Hematopoietic multipotent progenitor cell (in vitro differentiated cells): Measurements from ENCODE around the gene TARP.
"Not testable (repeated sequence)": the region's sequence is repeated elsewhere in the genome, so short reads cannot be mapped to it uniquely, and the experiment has no call there.

Experiments
- DNase-seq, 3 donors: peaks; one replicate each; pipeline ENCODE4 v3.0.0-alpha.2; 2011 to 2015; ENCODE audit warnings: low read depth in 2 of 3, low spot score in 2 of 3

The TARP gene

DNA sequence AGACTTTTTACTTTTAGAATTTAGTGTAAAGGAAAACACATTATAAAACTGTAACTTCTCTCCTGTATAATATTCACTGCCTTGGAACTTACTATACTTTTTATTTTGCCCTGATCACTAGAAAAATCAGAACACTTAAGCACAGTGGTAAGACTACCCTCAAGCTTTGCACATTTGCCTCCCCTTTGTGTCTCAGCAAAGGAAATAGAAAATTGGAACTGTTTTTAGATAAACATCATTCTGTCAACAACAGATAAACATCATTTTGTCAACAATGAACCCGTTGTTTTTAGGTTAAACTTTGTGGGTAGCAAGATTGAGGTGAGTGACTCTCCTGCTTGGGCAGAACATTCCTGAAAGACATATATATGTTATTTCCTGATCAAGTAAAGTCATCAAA, 8.8 kb downstream of the TARP start:
- DNase-seq, result not testable (repeated sequence)

DNA sequence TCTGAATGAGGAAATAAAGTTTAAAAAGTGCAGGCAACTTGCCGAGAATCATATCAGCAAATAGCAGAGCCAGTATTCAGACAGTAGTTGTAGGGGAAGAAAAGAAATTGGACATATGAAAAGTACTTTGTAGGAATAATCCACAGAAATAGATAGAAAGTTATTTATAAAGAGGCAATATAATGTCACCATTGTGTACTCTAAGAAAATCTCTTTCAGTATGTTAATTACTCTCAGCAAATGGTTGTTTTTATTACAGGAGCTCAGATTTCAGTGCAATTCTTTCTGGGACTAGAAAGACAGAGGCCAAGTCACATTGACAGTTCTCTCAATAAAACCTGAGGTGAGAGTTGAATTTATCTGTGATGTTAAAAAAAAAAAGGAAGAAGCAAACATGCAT, 10.2 kb downstream of the TARP start:
- DNase-seq, result not testable (repeated sequence)

DNA sequence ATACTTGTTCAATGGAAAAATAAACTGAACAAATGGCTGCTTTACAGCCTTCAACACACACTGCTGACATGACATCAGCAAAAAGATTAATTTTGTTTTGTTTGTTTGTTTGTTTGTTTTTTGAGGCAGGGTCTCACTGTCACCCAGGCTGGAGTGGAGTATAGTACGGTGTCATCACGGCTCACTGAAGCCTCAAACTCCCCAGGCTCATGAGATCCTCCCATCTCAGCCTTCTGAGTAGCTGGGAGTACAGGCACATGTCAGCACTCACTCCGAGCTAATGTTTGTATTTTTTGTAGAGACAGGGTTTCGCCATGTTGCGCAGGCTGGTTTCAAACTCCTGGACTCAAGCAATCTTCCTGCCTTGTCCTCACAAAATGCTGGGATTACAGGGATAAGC, 10.9 kb downstream of the TARP start:
- DNase-seq, result no peak

DNA sequence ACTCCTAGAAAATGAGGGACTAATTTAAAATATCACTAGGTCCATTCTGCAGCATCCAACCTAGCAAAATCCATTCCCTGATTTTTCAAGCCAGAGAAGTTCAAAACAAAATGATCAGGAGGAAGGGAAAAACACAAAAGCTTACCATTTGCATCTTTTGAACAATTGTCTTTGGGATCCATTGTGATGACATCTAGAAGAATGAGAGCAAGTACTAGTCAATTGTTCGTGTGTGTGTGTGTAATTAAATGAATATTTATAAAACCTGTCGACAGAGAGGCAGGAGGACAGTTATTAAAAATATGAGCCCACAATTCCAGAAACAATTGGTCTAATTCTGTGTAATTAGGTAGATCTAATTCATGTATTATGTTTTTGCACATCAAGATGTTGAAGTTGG, 11.4 kb downstream of the TARP start:
- DNase-seq, result not testable (repeated sequence)

GRCh38 chr7:38261601-38262000, 11.8 kb downstream of the TARP start:
- DNase-seq, result not testable (repeated sequence)

GRCh38 chr7:38259157-38259556, 14.3 kb downstream of the TARP start:
- DNase-seq, result not testable (repeated sequence)

- DNase-seq, result no peak
These were observed 16.1 kb downstream of the TARP start for GRCh38 chr7:38257350-38257677.

- DNase-seq, result not testable (repeated sequence)
These were observed 23.6 kb downstream of the TARP start for GRCh38 chr7:38249849-38250248.

DNA sequence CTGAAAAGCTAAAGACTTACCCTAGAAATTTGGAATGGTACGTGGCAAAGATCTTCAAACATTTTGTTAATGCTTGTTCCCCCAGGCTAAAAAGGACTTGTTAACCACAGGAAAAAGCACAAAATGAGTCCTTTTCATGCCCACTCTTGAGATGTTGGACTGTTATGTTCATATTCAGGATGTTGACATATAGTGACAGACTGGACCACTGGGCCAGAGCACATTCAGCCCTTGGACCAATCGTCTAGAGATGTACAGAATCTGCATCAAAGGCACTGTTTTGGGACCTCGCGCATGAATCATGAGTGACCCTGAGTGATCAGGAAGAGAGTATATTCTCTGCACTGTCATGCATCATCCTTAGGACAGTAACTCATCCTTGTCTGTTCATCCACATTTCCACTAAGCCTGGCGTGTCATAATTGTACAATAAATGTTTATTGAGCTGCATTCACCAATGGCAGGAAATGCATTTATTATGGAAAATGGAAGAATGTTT, 25.3 kb downstream of the TARP start:
- DNase-seq, result no peak

DNA sequence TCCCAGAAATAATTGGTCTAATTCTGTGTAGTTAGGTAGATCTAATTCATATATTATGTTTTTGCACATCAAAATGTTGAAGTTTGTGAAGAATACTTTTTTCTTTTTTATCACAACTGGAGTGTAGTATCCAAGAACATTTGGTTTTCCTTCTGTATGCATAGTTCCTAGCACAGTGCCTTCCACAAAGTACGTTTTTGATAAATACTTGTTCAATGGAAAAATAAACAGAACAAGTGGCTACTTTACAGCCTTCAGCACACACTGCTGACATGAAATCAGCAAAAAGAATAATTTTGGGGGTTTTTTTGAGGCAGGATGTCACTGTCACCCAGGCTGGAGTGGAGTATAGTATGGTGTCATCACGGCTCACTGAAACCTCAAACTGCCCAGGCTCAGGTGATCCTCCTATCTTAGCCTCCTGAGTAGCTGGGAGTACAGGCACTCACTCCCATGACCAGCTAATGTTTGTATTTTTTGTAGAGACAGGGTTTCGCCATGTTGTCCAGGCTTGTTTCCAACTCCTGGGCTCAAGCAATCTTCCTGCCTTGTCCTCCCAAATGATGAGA, 27.9 kb downstream of the TARP start:
- no peak for DNase-seq

DNA sequence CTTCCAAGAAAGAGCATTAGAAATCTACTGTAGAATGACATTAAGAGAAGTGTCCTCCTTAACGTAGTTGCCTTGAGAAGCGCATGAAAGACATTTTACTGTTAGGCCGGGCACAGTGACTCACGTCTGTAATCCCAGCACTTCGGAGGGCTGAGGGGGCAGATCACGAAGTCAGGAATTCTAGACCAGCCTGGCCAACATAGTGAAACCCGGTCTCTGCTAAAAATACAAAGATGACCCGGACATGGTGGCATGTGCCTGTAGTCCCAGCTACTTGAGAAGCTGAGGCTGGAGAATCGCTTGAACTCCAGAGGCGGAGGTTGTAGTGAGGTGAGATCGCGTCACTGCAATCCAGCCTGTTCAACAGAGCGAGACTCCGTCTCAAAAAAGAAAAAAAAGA, 28.9 kb downstream of the TARP start:
- DNase-seq, result no peak

- not testable (repeated sequence) for DNase-seq
These were observed 30.1 kb downstream of the TARP start for GRCh38 chr7:38243345-38243744.

GRCh38 chr7:38242814-38243213, 30.6 kb downstream of the TARP start:
- DNase-seq, result no peak

DNA sequence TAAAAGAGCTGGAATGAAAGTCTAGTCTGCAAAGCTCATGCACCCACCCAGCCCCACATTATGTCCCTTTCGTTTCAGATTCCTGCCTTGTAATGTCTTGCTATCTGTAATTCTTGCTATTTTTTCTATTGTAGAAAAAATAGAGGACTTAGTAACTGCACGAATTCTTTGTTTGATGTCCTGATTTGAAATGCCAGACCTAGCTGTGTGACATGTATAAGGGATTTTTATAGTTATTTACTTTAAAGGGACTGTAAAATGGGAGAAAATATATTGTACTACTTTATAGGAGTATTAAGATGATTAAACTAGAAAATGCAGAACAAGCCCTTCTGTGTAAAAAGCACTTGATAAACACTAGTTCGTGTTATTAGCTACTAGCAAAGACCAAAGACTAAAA, 32.4 kb downstream of the TARP start:
- no peak for DNase-seq

DNA sequence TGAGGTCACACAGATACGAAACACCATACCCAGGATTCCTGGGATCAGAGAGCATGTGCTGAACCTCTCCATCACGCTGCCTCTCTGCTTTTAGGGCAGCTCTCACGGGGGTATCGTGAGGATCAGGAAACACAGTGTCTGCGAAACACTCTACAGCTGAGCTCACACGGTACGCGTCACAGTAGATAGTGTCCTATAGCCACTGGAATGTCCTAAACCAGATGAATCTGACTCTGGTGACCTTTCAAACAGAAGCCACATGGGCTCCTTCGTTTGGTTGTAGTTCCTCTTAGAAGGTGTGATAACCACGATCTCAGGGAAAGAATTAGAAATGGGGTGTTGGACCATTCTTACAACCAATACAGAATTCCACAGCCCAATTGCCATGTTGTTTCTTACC, 34.3 kb downstream of the TARP start:
- not testable (repeated sequence) for DNase-seq

DNA sequence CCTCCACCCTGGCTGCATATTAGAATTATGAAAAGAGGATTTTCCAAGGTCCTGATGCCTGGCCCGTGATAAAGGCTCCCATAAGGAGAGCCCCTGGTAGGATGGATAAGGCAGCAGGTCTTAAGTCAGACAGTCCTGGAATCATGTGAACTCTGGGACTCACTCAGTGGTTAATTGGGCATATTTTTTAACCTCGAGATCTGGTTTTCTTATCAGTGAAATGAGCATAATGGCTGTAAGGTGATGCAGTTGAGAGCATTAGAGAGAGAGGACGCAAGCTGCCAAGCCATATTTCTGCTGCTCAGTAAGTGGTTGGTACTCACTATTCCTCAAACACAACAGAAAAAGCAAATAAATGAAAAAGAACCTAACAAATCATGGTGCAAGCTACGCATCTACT, 37.8 kb downstream of the TARP start:
- no peak for DNase-seq

DNA sequence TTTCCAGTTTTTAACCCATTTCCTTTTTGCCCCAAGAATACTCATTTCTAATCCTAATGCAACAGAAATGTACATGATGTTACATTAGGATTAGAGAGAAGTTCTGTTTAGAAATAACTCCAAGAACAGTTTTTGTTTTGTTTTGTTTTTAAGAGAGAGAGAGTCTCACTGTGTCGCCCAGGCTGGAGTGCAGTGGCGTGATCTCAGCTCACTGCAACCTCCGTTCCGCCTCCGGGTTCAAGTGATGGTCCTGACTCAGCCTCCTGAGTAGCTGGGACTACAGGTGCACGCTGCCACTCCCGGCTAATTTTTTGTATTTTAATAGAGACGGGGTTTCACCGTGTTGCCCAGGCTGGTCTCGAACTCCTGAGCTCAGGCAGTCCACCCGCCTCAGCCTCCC, 38.7 kb downstream of the TARP start:
- DNase-seq, result not testable (repeated sequence)

DNA sequence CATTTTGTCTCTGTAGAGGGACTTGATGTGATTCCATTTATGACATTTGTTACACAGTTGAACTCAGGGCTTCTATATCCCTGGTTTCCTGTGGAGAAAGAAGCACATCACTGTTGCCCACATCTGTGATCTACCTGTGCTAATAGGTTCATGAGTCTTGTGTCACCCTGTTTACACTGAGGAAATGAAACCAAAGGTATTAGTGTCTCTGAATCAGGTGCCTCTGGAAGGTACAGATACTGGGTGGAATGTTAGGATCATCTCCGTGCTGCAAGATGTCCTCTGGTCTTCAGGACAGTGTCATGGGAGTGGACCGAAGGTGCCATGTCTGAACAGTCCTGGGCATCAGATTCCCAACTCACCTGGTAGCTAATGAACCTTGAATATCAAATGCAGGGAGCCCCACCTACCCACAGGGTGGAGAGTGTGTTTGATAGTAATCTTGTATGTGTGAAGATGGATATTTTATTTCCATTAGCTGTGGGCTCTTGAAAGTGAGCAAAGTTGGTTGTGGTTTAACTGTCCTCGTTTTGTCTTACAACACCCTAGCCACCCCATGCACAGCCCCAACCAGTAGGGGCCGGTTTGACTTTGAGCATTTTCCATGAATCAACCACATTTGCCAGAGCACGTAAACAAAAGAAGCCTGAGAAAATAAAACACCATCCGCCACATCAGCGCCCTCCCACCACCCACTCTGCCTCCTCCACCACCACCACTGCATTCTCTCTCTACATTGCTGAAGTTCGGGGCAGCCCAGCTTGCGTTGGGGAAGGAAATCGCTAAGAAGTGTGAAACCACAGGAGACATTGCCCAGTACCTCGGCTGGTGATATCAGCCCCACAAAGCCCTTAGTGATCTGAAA, 40.7 kb downstream of the TARP start:
- peak; percentile 36 to 90 (median 73) for DNase-seq

GRCh38 chr7:38229884-38230642, 43.4 kb downstream of the TARP start:
- no peak for DNase-seq

DNA sequence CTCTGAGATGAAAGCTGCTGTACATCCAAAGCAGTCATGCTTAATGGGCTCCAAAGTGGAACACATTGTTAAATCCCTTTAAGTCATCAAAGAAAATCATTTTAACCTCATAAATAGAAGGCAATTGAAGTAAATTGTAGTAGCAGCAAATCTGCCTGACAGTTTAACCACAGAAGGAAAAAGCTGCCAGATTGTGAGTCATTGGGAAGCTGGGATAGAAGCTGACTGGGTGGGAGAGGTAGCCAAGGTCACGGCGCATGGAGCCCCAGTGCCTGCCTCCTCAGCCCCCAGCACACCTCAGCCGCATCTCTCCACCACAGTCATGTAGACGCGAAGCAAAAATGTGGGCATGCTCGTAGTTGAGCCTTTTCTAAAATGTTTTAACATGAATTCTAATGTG, 44.0 kb downstream of the TARP start:
- DNase-seq, result no peak

DNA sequence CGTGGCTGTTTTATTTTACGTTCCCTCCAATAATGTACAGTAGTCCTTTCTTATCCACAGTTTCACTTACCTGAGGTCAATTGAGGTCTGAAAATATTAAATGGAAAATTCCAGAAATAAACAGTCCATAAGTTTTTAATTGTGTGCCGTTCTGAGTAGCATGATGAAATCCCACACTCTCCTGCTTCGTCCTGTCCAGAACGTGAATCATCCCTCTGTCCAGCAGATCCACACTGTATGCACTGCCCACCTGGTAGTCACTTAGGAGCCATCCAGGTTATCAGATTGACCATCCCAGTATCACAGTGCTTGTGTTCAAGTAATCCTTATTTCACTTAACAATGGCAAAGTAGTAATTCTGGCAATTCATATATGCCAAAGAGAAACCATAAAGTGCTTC, 49.0 kb downstream of the TARP start:
- no peak for DNase-seq

- no peak for DNase-seq
These were observed 50.1 kb downstream of the TARP start for GRCh38 chr7:38223306-38223705.
